HL-60 (cell line): ENCODE measurements around the gene RB1.

Source experiments
- DNase-seq, 2 experiments: peaks; one replicate each; pipeline ENCODE4 v3.0.0-alpha.2; 2010 to 2020; ENCODE audit warnings: low read depth in 1 of 2, low spot score in 1 of 2
- H3K27ac ChIP-seq: fragments of 250-450 bp; sonication (Bioruptor Pico); replicated peaks from 2 replicates; pipeline ENCODE4 v1.5.1; 2020; ENCODE audit warnings: mild to moderate bottlenecking, moderate library complexity
- H3K27me3 ChIP-seq: fragments of 250-450 bp; sonication (Bioruptor Pico); 2 replicates; pipeline ENCODE4 v1.5.1; 2021; ENCODE audit warnings: mild to moderate bottlenecking, moderate library complexity; ENCODE audit not compliant: insufficient read depth, poor library complexity, severe bottlenecking
- H3K4me3 ChIP-seq: replicated peaks from 2 replicates; pipeline ENCODE4 v1.5.1; 2011; ENCODE audit warnings: mild to moderate bottlenecking, control low read depth, low read length; ENCODE audit not compliant: insufficient read depth
- GABPA ChIP-seq: IDR thresholded peaks from 2 replicates; pipeline ENCODE4 v1.6.1; 2012; ENCODE audit warnings: low read depth
- POLR2AphosphoS5 ChIP-seq: IDR thresholded peaks from 2 replicates; pipeline ENCODE4 v1.6.1; 2012; ENCODE audit warnings: low read depth
- REST ChIP-seq: IDR thresholded peaks from 2 replicates; pipeline ENCODE4 v1.6.1; 2012; ENCODE audit warnings: low read depth; ENCODE audit not compliant: insufficient replicate concordance
- SPI1 ChIP-seq: IDR thresholded peaks from 2 replicates; pipeline ENCODE4 v1.6.1; 2012; ENCODE audit warnings: low read depth, mild to moderate bottlenecking, borderline replicate concordance
- TF ChIP-seq, protein P1 (sequence below): IDR thresholded peaks from one replicate; pipeline ENCODE4 v1.5.1; 2011; ENCODE audit warnings: low read length, control low read depth, inconsistent platforms; ENCODE audit not compliant: insufficient read depth

Gene RB1

GRCh38 chr13:48318377-48318811, 14.8 kb downstream of the RB1 start:
- no peak overlapping the region for H3K4me3 ChIP-seq
- TF ChIP-seq, protein P1, sequence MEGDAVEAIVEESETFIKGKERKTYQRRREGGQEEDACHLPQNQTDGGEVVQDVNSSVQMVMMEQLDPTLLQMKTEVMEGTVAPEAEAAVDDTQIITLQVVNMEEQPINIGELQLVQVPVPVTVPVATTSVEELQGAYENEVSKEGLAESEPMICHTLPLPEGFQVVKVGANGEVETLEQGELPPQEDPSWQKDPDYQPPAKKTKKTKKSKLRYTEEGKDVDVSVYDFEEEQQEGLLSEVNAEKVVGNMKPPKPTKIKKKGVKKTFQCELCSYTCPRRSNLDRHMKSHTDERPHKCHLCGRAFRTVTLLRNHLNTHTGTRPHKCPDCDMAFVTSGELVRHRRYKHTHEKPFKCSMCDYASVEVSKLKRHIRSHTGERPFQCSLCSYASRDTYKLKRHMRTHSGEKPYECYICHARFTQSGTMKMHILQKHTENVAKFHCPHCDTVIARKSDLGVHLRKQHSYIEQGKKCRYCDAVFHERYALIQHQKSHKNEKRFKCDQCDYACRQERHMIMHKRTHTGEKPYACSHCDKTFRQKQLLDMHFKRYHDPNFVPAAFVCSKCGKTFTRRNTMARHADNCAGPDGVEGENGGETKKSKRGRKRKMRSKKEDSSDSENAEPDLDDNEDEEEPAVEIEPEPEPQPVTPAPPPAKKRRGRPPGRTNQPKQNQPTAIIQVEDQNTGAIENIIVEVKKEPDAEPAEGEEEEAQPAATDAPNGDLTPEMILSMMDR: no peak
- TF ChIP-seq SPI1 (no peak), GABPA (no peak), POLR2AphosphoS5 (no peak; the same call in 1 of the 2 replicates), REST (no peak)
- DNase-seq: no peak

GRCh38 chr13:48318821-48319511, 15.4 kb downstream of the RB1 start:
- Histone ChIP-seq H3K27ac (no peak overlapping the region), H3K27me3 (no peaks in the 10 kb centered on the region), H3K4me3 (no peak overlapping the region)
- DNase-seq: no peak
- no peak for TF ChIP-seq REST
- TF ChIP-seq SPI1: no peak
- TF ChIP-seq POLR2AphosphoS5: no peak; the same call in 1 of the 2 replicates
- TF ChIP-seq, protein P1: no peak
- no peak for TF ChIP-seq GABPA

More at GRCh38 chr13:48318377-48318811, 14.8 kb downstream of the RB1 start:
- no peaks in the 10 kb centered on the region for H3K27me3 ChIP-seq
- no peak overlapping the region for H3K27ac ChIP-seq

DNA sequence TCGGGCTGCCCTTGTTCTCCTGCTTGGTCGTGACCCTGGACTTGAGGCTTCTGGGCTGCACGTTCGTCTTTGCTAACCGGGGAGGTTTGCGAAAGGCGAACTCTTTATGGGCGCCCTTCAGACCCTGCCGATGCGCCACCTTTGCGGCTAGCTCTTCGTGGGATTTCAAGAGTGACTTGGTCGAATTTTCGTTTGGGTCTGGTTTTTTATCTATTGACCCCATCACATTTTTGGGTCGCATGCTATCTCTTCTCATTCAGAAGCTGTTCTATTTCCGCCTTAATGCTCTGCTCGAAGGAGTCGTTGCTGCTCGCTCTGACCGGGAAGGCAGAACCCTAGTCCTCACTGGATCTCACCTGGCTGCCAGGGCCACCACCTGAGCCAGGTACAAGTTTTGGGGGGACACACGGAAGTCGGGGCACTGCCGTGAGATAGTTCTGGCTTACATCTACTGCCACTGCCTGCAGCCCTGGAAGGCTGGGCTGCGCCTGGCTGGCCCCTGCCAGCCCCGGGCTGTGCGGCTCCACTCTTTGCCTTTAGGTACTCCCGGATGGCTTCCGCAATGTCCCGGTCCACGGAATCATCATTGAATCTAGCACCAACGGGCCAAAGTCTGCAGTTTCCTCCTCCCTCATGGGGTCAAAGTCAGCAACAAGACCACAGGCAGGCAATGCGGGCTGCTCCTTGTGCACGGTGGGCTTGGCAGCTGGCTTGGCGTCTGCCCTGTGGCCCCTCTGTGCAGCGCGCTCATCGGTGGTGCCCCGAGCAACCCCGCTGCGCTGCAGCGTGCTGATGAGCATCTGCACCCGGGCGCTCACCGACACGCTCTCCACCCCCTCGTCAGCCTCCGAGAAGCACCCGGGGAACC, 16.2 kb downstream of the RB1 start:
- TF ChIP-seq GABPA (no peak), POLR2AphosphoS5 (no peak), REST (no peak), SPI1 (no peak)
- TF ChIP-seq, protein P1: no peak
- Histone ChIP-seq H3K27me3 (no peaks in the 10 kb centered on the region), H3K4me3 (no peak overlapping the region), H3K27ac (no peak overlapping the region)
- no peak for DNase-seq
